ENCODE measurements around the gene RBM7. TPM values are rescaled to one million over a fixed set of nuclear protein-coding genes. Genes with fewer than 3 reads are reported as not detected.

The RBM7 gene
- total and polyA plus RNA-seq, 2 of the 8 experiments (the other 6 are each of a cell fraction or from before 2014, with no cell fraction given): 18.0 to 45.7 TPM

DNA sequence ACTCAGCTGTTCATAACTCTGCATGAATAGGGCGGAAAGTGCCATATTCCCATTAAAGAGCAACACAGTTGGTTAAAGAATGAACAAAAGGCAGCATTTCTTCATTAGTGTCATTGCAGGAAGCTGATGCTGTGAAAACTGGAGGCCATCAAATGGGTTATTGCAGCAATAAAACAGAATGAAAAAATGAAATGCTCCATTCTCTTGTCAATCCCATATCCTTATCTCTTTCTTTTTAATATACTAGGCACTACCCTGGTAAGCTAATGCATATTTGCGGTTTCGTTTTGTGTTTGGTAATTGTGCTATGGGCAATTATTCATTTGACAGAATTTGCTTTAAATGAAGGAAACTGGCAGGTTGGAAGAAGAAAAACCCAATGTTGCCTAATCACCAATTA lies 25.4 kb upstream of the RBM7 start:
- no peak overlapping the region for H4K8ac ChIP-seq (ENCODE audit: extremely low read depth, insufficient read depth, low read length)
- FAIRE-seq: no peak
- H3K27me3 ChIP-seq (replicated peaks in 1 of 4; ENCODE audit: control insufficient read depth in 3 of 4, extremely low read depth in 1 of 4, insufficient read depth in 3 of 4, low read length in 3 of 4): no peaks in the 10 kb centered on the region
- H3K27ac ChIP-seq (ENCODE audit: low read depth, low read length): no peak overlapping the region
- H3K4me1 ChIP-seq (replicated peaks in 1 of 4; ENCODE audit: control insufficient read depth in 3 of 4, insufficient read depth in 4 of 4, low read length in 3 of 4): peaks cover 1 to 7% (median 5%) of the 10 kb centered on the region in 4 experiments; a peak in 5 of 7 replicates
- H3K9me3 ChIP-seq (ENCODE audit: insufficient read depth in 2 of 2, low read depth in 1 of 2, low read length in 1 of 2): no peaks in the 10 kb centered on the region
- no peak overlapping the region for H4K5ac ChIP-seq (ENCODE audit: insufficient read length, low read depth, low read length)
- H4K20me1 ChIP-seq (replicated peaks in 1 of 2; ENCODE audit: control insufficient read depth in 1 of 2, insufficient read depth in 2 of 2, low read length in 2 of 2): no peaks in the 10 kb centered on the region
- no peak overlapping the region for H2BK5ac ChIP-seq (ENCODE audit: low read depth, low read length)
- CTCF ChIA-PET (ENCODE audit: partially characterized antibody): interaction anchor here (1.6 to 1.7 kb wide), 2 partner anchors 21 to 27 kb away, joined by 3 to 4 read pairs; no protein-coding TSS in a partner anchor
- 96% methylated on average over 3 of the region's 3 CpGs; no CpG with 5 or more reads in 1 of the 2 experiments for WGBS, 2 experiments (ENCODE audit: extremely low coverage in 1 of 2, insufficient coverage in 1 of 2, insufficient read length in 1 of 2, insufficient replicate concordance in 2 of 2, low coverage in 1 of 2, low lambda C conversion rate in 2 of 2, missing lambda C conversion rate in 1 of 2)
- no peak overlapping the region for H4K91ac ChIP-seq (replicated peaks; ENCODE audit: insufficient read length, low read length)
- POLR2A ChIA-PET (ENCODE audit: partially characterized antibody): no interaction called here
- H3K23ac ChIP-seq (ENCODE audit: insufficient read length): no peak overlapping the region
- H3K18ac ChIP-seq (ENCODE audit: extremely low read depth, low read length): no peak overlapping the region
- H3K56ac ChIP-seq (replicated peaks; ENCODE audit: insufficient read length, low read depth, low read length): no peak overlapping the region
- DNase-seq (ENCODE audit: low read depth in 1 of 2, low spot score in 2 of 2): no peak
- no peak overlapping the region for H2BK12ac ChIP-seq (ENCODE audit: low read depth, low read length)
- H2BK120ac ChIP-seq (replicated peaks; ENCODE audit: low read depth, low read length): no peak overlapping the region
- H2AK5ac ChIP-seq (ENCODE audit: low read depth, low read length): no peak overlapping the region
- H3K4me3 ChIP-seq (ENCODE audit: extremely low read depth in 1 of 4, insufficient read depth in 2 of 4, low read depth in 3 of 4, low read length in 4 of 4): no peak overlapping the region
- H2BK15ac ChIP-seq (ENCODE audit: low read length): no peak overlapping the region
- H3K36me3 ChIP-seq (ENCODE audit: control insufficient read depth in 2 of 4, insufficient read depth in 4 of 4, low read length in 3 of 4): no peaks in the 10 kb centered on the region
- no peaks in the 10 kb centered on the region; the same call in 1 of the 2 replicates for H3K23me2 ChIP-seq (ENCODE audit: low read depth, low read length)
- no peak overlapping the region for H2AFZ ChIP-seq (ENCODE audit: low read length)
- H3K14ac ChIP-seq (ENCODE audit: insufficient read length): no peak overlapping the region
- no peaks in the 10 kb centered on the region for H3K79me2 ChIP-seq (ENCODE audit: control insufficient read depth in 1 of 2, insufficient read depth in 2 of 2, low read length in 2 of 2)
- H3K4ac ChIP-seq (replicated peaks; ENCODE audit: insufficient read length, low read depth, low read length): no peak overlapping the region
- H3K4me2 ChIP-seq (ENCODE audit: insufficient read depth in 1 of 2, low read depth in 2 of 2, low read length in 2 of 2): no peak overlapping the region
- H3K79me1 ChIP-seq (ENCODE audit: low read depth, low read length): no peaks in the 10 kb centered on the region
- no peak overlapping the region for H3K9ac ChIP-seq (replicated peaks in 1 of 4; ENCODE audit: extremely low read depth in 1 of 4, low read depth in 3 of 4, low read length in 3 of 4)
- no peak overlapping the region for H2BK20ac ChIP-seq (ENCODE audit: low read length)
